GM18508 (cell line): ENCODE measurements around the gene ZNF133.

Experiments
- ATAC-seq: cut with Tn5 transposase; IDR thresholded peaks from one replicate; pipeline ENCODE4 v1.9.1; 2021; ENCODE audit warnings: moderate number of reproducible peaks; ENCODE audit not compliant: insufficient read depth, unreplicated experiment

The ZNF133 gene

DNA sequence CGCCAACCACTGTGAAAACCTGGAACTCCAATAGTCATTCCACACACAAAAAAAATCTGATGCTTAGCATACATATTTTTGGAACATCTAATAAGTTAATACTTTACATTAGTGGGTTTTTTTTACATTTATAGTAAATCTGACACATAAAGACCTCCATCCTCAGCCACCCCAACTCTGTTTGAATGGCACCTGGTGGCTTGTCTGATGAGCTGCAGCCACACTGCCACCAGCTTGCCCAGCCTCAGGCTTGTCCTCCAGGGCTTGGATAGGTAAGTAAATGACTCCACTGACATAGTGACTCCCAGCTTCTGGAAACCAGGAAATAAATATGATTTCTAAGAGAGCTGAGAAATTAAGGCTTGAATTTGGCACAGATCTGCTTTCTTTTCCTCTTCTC, 71.5 kb downstream of the ZNF133 start:
- no peak for ATAC-seq

DNA sequence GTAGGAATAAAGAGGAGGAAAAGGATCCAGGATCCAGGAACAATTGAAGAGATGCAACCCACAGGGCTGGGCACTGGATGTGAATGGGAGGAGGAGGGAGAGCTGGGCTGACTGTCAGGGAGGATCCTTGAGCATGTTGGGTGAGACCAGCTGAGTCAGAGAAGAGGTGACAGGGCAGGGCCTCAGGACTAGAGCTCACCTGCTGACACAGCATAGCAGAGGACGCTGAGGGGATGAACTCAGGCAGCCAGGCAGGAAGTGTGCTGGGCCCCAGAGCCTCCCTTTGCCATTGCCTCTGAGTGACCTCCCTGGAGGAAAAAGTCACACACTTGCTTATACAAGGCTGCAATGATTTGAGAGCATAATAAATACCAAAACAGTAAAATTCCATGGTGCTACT, 72.3 kb downstream of the ZNF133 start:
- no peak for ATAC-seq

DNA sequence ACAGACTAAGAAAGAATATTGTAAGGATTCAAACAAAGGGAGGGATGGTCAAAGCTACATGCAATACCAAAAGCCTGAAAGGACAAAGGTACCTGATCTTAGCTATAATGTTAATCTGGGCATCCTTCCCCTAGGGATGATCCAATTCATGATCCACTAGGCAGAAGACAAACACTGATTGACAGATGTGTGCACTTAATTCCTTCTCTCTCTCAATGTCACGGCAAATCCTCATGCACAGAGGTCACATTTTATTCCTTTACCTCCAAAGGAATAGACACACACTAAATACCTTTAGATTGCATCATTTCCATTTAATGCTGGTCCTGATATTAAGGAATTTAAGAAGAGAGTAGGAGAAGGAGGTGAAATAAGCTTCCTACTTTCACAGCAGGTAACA, 73.4 kb downstream of the ZNF133 start:
- ATAC-seq: no peak

DNA sequence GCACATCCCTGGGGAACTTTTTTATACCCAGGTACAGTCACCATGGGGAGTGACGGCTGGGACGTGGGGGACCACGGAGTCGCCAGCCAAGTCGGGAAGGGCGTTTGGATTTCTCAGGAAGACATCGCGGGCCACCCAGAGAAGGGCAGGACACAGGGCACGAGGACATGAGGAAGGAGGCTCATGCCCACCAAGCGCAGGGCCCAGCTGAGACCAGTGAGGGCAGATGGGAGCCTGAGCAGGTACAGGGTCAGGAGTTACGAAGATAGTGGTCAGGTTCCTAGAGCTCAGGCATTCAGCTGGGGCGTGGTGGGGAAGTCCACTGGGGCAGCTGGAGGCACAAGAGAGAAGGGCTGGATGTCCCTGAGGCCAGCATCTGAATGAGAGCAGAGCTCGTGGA, 74.6 kb downstream of the ZNF133 start:
- no peak for ATAC-seq

DNA sequence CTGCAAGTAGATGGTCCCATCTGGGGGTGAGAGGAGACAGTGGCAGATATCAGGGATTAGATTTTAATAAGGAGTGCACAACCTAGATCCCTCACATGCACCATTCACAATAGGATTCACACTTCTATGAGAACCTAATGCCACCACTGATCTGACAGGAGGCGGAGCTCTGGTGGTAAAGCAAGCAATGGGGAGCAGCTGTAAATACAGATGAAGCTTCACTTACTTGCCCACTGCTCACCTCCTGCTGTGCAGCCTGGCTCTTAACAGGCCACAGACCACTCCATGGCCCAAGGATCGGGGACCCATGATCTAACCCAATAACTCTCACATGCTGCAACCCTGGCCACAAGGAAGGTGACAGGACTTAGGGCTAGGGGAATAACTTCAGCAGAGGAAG, 75.4 kb downstream of the ZNF133 start:
- ATAC-seq: no peak

DNA sequence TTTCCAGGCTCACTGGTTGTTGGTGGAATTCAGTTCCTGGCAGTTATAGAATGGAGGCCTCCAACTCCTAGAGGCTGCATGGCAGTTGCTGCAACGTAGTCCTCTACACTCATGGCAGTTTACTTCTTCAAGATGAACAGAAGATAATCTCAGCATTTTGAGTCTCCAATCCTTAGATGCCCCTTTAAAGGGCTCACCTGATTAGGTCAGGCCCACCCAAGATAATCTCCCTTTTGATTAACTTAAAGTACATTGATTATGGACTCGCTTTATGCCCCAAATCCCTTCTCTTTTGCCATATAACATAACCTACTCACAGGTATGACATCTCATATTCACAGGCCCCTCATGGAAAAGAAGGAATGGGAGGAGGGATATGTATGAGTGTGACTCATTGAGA, 76.4 kb downstream of the ZNF133 start:
- ATAC-seq: no peak
